Osteocyte (in vitro differentiated cells): ENCODE data around the gene ERP29. TPM values are rescaled to one million over a fixed set of nuclear protein-coding genes. Genes with fewer than 3 reads are reported as not detected.
"Not testable (repeated sequence)": the region's sequence is repeated elsewhere in the genome, so short reads cannot be mapped to it uniquely, and the experiment has no call there.

Experiments used
- DNase-seq: peaks from one replicate; pipeline ENCODE4 v3.0.0; 2021; ENCODE audit warnings: mixed read lengths; ENCODE audit not compliant: unreplicated experiment; ENCODE audit errors: extremely low spot score
- H3K27ac Mint-ChIP-seq: one replicate; pipeline ENCODE4 v1.8.0; 2021; ENCODE audit warnings: mild to moderate bottlenecking, mixed read lengths; ENCODE audit not compliant: unreplicated experiment
- H3K27me3 Mint-ChIP-seq: one replicate; pipeline ENCODE4 v1.8.0; 2021; ENCODE audit warnings: mixed read lengths; ENCODE audit not compliant: unreplicated experiment
- H3K36me3 Mint-ChIP-seq: one replicate; pipeline ENCODE4 v1.8.0; 2021; ENCODE audit warnings: mixed read lengths; ENCODE audit not compliant: unreplicated experiment
- H3K4me1 Mint-ChIP-seq: one replicate; pipeline ENCODE4 v1.8.0; 2021; ENCODE audit warnings: mixed read lengths; ENCODE audit not compliant: unreplicated experiment
- H3K4me3 Mint-ChIP-seq: one replicate; pipeline ENCODE4 v1.8.0; 2021; ENCODE audit warnings: mild to moderate bottlenecking, moderate library complexity, mixed read lengths; ENCODE audit not compliant: unreplicated experiment
- H3K9me3 Mint-ChIP-seq: one replicate; pipeline ENCODE4 v1.8.0; 2021; ENCODE audit warnings: mixed read lengths; ENCODE audit not compliant: unreplicated experiment
- total RNA-seq: library from RNA; stranded (reverse); gene quantifications from 2 replicates; pipeline ENCODE4 v1.2.1, GENCODE V29; 2021
- TF ChIP-seq, protein P1 (sequence below): fragments of 200-600 bp; sonication (generic); IDR thresholded peaks from 2 replicates; pipeline ENCODE4 v1.5.0; 2021; ENCODE audit warnings: antibody characterized with exemption, mild to moderate bottlenecking, moderate library complexity

Gene ERP29
- total RNA-seq, 1 donor from 2014 or later = 133 TPM

DNA sequence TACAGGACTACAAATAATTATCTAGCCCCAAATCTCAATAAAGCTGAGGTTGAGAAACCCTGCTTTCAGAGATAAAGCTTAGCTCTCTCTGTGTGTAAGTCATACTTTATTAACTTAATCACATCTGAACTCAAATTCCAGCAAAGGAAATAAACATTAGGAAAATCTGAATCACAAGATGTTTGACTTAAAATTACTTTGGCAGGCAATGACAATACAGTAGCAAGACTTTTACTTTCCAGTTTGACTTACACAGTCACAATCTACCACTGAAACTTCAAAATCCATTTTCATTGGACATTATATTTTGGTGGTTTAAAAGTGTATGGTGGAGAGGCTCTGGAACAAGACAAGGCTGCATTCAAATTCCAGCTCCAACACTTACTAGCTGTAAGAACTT, 11.7 kb upstream of the ERP29 start:
- Mint-ChIP-seq H3K4me1 (peaks cover 15% of the 10 kb centered on the region), H3K4me3 (no peak overlapping the region), H3K27me3 (no peaks in the 10 kb centered on the region), H3K36me3 (peaks cover 11% of the 10 kb centered on the region), H3K27ac (no peak overlapping the region), H3K9me3 (no peaks in the 10 kb centered on the region)
- DNase-seq = no peak
- TF ChIP-seq, protein P1, sequence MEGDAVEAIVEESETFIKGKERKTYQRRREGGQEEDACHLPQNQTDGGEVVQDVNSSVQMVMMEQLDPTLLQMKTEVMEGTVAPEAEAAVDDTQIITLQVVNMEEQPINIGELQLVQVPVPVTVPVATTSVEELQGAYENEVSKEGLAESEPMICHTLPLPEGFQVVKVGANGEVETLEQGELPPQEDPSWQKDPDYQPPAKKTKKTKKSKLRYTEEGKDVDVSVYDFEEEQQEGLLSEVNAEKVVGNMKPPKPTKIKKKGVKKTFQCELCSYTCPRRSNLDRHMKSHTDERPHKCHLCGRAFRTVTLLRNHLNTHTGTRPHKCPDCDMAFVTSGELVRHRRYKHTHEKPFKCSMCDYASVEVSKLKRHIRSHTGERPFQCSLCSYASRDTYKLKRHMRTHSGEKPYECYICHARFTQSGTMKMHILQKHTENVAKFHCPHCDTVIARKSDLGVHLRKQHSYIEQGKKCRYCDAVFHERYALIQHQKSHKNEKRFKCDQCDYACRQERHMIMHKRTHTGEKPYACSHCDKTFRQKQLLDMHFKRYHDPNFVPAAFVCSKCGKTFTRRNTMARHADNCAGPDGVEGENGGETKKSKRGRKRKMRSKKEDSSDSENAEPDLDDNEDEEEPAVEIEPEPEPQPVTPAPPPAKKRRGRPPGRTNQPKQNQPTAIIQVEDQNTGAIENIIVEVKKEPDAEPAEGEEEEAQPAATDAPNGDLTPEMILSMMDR = no peak

DNA sequence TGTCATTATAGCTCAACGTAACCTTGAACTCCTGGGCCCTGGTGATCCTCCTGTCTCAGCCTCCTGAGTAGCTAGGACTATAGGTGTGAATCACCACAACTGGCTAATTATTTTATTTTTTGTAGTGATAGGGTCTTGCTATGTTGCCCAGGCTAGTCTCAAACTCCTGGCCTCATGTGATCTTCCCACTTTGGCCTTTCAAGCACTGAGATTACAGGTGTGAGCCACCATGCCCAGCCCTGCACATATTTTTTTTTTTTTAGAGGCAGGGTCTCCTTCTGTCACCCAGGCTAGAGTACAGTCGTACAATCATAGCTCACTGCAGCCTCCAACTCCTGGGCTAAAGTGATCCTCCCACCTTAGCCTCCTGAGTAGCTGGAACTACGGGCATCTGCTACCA, 9.2 kb upstream of the ERP29 start:
- TF ChIP-seq, protein P1 = no peak
- no peak overlapping the region for H3K4me3 Mint-ChIP-seq
- no peaks in the 10 kb centered on the region for H3K27me3 Mint-ChIP-seq
- H3K4me1 Mint-ChIP-seq = peaks cover 15% of the 10 kb centered on the region
- no peaks in the 10 kb centered on the region for H3K9me3 Mint-ChIP-seq
- H3K27ac Mint-ChIP-seq = no peak overlapping the region
- DNase-seq = no peak
- H3K36me3 Mint-ChIP-seq = peaks cover 11% of the 10 kb centered on the region

DNA sequence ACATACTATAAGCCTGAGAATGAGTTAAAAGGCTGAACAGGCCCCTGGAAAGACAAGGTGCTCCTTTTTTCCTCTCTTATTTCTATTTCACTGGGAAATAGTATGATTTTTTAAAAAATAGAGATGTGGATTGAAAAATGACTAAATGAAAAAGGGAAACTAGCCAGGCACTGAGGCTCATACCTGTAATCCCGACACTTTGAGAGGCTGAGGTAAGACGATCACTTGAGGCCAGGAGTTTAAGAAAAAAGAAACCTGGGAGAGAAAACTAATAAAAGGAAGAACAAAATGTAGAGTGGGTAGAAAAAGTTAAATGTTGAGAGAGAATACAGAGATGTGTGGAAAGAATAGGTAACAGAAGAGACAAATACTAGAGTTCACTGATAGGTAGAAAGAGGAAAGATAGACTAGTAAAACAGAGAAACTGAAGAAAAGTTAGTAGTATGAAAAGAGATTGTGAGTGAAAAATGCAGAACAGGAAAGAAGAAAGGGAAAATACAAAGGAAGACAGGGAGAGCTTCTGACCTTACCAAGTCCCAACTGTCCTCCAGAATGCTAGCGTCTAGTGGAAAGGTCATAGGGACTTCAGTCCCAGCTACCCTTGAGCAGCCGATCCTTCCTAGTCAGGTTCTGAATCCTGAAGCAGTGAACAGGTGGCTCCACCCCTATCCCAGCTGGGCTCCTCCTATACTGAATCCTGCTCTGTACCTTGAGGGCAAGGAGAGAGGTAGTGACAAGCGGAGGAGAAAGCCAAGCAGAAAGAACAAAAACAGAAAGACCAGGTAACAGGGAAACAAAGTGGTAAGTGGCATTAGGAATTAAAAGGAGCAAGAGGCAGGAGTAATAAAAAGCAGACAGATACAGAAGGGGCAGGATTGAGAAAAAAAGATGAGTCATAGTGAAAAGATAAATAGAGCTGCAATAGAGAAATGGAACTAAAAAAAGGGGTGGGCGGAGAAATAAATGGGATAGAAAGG, 7.5 kb upstream of the ERP29 start:
- H3K9me3 Mint-ChIP-seq = no peaks in the 10 kb centered on the region
- peak overlapping the region; percentile 18 for H3K4me3 Mint-ChIP-seq
- DNase-seq = no peak
- H3K27ac Mint-ChIP-seq = peak overlapping the region; percentile 70
- TF ChIP-seq, protein P1 = no peak
- peaks cover 9% of the 10 kb centered on the region for H3K36me3 Mint-ChIP-seq
- H3K27me3 Mint-ChIP-seq = no peaks in the 10 kb centered on the region
- peaks cover 15% of the 10 kb centered on the region for H3K4me1 Mint-ChIP-seq

DNA sequence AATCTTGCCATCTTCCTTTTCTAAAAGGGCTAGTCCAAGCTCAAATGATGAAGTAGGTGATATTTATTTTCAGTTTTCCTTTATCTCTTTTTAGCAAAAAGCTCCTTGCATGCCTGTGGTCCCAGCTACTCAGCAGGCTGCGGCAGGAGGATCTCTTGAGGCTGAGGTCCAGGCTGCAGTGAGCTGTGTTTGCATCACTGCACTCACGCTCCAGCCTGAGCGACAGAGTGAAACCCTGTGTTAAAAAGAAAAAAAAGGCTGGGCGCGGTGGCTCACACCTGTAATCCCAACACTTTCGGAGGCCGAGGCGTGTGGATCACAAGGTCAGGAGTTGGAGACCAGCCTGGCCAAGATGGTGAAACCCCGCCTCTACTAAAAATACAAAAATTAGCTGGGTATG, 5.3 kb upstream of the ERP29 start:
- TF ChIP-seq, protein P1 = no peak
- Mint-ChIP-seq H3K9me3 (no peaks in the 10 kb centered on the region), H3K4me1 (peaks cover 30% of the 10 kb centered on the region), H3K27me3 (no peaks in the 10 kb centered on the region), H3K27ac (no peak overlapping the region), H3K4me3 (no peak overlapping the region), H3K36me3 (peaks cover 3% of the 10 kb centered on the region)
- no peak for DNase-seq

DNA sequence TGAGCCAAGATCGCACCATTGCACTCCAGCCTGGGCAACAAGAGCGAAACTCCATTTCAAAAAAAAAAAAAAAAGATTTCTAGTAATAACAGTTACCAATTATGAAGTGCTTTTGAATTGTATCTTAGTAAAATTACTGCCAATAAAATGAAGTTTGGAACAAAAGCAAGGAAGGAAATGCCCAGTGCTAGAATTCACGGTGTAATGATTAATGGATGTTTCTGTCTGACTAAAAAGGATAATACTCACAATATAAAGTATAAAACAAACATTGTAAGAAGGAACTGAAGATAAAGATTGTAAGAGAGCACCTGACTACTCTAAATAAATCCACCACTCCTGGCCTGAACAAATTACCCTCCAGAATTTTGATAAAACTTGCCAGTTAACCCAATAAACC, 4.3 kb upstream of the ERP29 start:
- Mint-ChIP-seq H3K4me3 (no peak overlapping the region), H3K36me3 (no peaks in the 10 kb centered on the region), H3K27ac (no peak overlapping the region), H3K4me1 (peaks cover 30% of the 10 kb centered on the region), H3K9me3 (no peaks in the 10 kb centered on the region), H3K27me3 (no peaks in the 10 kb centered on the region)
- TF ChIP-seq, protein P1 = no peak
- DNase-seq = no peak

DNA sequence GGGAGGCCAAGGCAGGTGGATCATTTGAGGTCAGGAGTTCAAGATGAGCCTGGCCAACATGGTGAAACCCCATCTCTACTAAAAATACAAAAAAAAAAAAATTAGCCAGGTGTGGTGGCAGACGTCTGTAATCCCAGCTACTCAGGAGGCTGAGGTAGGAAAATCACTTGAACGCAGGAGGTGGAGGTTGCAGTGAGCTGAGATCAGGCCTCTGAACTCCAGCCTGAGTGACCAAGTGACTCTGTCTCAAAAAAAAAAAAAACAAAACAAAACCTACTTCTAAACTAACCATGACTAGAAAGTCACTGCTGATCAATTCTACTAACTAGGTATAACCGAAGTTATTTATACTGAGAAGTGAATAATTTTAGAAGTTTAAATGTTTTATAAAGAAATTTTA, 3.6 kb upstream of the ERP29 start:
- DNase-seq, H3K36me3 Mint-ChIP-seq, H3K27ac Mint-ChIP-seq, H3K9me3 Mint-ChIP-seq, H3K4me3 Mint-ChIP-seq, H3K27me3 Mint-ChIP-seq: not testable (repeated sequence)
- H3K4me1 Mint-ChIP-seq = peaks cover 35% of the 10 kb centered on the region
